ENCODE data around the gene KRTAP10-6. TPM values are rescaled to one million over a fixed set of nuclear protein-coding genes. Genes with fewer than 3 reads are reported as not detected.
"Not testable (repeated sequence)": the region's sequence is repeated elsewhere in the genome, so short reads cannot be mapped to it uniquely, and the experiment has no call there.

KRTAP10-6 gene
- total RNA-seq, 1 donor from 2014 or later = not detected

DNA sequence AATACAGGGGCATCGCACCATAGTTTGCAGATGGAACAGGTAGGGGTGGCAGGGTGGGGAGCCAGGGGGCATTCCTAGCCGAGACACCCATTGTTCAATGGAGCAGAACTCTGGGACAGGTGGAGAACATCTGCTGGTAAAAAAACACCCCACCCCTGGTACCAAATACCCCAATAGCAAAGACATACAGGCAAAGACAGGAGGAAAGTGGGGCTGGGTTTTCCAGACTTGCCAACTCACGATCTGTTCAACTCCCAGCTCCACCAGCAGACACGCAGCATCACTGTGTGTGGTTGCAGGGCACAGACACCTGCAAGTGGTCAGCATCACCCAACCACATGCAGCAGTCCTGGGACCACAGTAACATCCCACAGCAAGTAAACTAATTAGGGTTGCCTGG, 19.2 kb upstream of the KRTAP10-6 start:
- ATAC-seq = no peak
- no peaks in the 10 kb centered on the region for H3K36me3 ChIP-seq
- TF ChIP-seq, protein P1, sequence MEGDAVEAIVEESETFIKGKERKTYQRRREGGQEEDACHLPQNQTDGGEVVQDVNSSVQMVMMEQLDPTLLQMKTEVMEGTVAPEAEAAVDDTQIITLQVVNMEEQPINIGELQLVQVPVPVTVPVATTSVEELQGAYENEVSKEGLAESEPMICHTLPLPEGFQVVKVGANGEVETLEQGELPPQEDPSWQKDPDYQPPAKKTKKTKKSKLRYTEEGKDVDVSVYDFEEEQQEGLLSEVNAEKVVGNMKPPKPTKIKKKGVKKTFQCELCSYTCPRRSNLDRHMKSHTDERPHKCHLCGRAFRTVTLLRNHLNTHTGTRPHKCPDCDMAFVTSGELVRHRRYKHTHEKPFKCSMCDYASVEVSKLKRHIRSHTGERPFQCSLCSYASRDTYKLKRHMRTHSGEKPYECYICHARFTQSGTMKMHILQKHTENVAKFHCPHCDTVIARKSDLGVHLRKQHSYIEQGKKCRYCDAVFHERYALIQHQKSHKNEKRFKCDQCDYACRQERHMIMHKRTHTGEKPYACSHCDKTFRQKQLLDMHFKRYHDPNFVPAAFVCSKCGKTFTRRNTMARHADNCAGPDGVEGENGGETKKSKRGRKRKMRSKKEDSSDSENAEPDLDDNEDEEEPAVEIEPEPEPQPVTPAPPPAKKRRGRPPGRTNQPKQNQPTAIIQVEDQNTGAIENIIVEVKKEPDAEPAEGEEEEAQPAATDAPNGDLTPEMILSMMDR (IDR thresholded peaks at IDR 0.05) = no peak
- H3K4me3 ChIP-seq = no peak overlapping the region
- no peak for DNase-seq
- no peaks in the 10 kb centered on the region for H3K4me1 ChIP-seq
- H3K27me3 ChIP-seq = no peaks in the 10 kb centered on the region
- intact Hi-C loops (cut with DNase I) = no loop called here
- no peak overlapping the region for H3K27ac ChIP-seq
- H3K9me3 ChIP-seq = peaks cover 9% of the 10 kb centered on the region

DNA sequence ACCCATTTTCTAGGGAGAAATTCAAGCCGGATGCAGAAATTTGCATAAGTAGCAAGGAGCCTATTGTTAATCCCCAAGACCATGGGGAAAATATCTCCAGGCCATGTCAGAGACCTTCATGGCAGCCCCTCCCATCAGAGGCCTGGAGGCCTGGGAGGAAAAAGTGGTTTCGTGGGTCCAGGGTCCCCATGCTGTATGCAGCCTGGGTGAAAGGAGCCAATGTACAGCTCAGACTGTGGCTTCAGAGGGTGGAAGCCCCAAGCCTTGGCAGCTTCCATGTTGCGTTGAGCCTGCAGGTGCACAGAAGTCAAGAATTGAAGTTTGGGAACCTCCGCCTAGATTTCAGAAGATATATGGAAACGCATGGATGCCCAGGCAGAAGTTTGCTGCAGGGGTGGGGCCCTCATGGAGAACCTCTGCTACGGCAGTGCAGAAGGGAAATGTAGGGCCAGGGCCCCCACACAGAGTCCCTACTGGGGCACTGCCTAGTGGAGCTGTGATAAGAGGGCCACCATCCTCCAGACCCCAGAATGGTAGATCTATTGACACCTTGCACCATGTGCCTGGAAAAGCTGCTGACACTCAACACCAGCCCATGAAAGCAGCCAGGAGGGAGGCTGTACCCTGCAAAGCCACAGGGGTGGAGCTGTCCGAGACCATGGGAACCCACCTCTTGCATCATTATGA, 18.0 kb upstream of the KRTAP10-6 start:
- H3K27ac ChIP-seq; H3K4me1 ChIP-seq; ATAC-seq; H3K36me3 ChIP-seq; H3K27me3 ChIP-seq; DNase-seq; intact Hi-C loops (cut with DNase I); H3K4me3 ChIP-seq; H3K9me3 ChIP-seq: not testable (repeated sequence)

DNA sequence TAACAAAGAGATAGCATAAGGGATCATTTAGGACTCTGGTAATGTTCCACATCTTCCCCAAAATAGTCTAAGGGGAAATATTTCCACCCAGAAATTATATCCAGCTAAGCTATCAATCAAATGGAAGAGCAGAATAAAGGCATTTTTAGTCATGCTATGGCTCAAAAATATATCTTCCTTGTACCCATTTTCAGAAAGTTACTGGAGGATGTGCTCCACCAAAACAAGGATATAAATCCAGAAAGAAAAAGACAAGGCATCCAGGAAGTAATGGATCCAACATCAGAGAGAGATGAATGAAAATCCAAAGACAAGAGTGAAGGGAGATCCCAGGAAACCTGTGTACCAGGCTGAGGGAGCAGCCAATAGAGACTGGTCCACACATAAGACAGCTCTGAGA, 16.9 kb upstream of the KRTAP10-6 start:
- no peak overlapping the region for H3K27ac ChIP-seq
- no peaks in the 10 kb centered on the region for H3K27me3 ChIP-seq
- no peaks in the 10 kb centered on the region for H3K4me1 ChIP-seq
- no peaks in the 10 kb centered on the region for H3K36me3 ChIP-seq
- intact Hi-C loops (cut with DNase I) = no loop called here
- TF ChIP-seq, protein P1 (IDR thresholded peaks at IDR 0.05) = no peak
- no peak for ATAC-seq
- H3K9me3 ChIP-seq = peaks cover 9% of the 10 kb centered on the region
- no peak for DNase-seq
- no peak overlapping the region for H3K4me3 ChIP-seq

DNA sequence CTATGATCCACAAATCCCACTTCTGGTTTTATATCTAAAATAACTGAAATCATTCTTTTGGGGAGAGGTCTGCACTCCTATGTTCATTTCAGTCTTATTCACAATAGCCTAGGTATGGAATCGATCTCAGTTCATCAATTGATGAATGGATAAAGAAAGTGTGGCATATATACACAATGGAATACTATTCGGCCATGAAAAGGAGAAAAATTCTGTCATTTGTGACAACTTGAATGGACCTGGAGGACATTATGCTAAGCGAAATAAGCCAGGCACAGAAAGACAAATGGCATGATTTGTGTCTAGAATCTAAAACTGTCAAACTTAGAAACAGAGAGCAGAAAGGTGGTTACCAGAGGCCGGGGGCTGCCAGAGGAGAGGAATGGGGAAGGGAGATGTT, 14.2 kb upstream of the KRTAP10-6 start:
- no peaks in the 10 kb centered on the region for H3K36me3 ChIP-seq
- DNase-seq (no peak), ATAC-seq (no peak)
- H3K27ac ChIP-seq = no peak overlapping the region
- peaks cover 9% of the 10 kb centered on the region for H3K9me3 ChIP-seq
- TF ChIP-seq, protein P1 (IDR thresholded peaks at IDR 0.05) = no peak
- no peaks in the 10 kb centered on the region for H3K4me1 ChIP-seq
- H3K4me3 ChIP-seq = no peak overlapping the region
- H3K27me3 ChIP-seq = peaks cover 9% of the 10 kb centered on the region
- intact Hi-C loops (cut with DNase I) = no loop called here

DNA sequence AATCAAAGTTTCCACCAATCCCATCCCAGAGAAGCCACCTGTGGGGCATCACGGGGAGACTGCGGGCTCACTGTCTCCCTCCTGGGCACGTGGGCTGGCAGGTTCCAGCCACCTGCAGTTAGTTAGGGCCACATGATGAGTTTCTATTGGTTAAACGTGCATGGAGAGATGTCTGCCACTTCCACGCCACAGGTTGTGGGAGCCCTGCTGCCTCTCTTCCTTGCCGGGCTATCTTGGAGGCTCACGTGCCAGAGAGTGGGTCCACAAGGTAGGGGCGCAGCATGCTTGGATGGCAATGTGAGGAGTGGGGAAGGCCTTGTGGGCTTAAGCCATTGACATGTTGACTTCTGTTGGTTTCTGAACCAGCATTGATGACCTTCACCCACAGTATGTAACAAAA, 11.6 kb upstream of the KRTAP10-6 start:
- no peaks in the 10 kb centered on the region for H3K9me3 ChIP-seq
- intact Hi-C loops (cut with DNase I) = no loop called here
- peaks cover 9% of the 10 kb centered on the region for H3K27me3 ChIP-seq
- no peak overlapping the region for H3K4me3 ChIP-seq
- no peak for ATAC-seq
- H3K36me3 ChIP-seq = no peaks in the 10 kb centered on the region
- no peaks in the 10 kb centered on the region for H3K4me1 ChIP-seq
- TF ChIP-seq, protein P1 (IDR thresholded peaks at IDR 0.05) = no peak
- DNase-seq = no peak
- no peak overlapping the region for H3K27ac ChIP-seq

DNA sequence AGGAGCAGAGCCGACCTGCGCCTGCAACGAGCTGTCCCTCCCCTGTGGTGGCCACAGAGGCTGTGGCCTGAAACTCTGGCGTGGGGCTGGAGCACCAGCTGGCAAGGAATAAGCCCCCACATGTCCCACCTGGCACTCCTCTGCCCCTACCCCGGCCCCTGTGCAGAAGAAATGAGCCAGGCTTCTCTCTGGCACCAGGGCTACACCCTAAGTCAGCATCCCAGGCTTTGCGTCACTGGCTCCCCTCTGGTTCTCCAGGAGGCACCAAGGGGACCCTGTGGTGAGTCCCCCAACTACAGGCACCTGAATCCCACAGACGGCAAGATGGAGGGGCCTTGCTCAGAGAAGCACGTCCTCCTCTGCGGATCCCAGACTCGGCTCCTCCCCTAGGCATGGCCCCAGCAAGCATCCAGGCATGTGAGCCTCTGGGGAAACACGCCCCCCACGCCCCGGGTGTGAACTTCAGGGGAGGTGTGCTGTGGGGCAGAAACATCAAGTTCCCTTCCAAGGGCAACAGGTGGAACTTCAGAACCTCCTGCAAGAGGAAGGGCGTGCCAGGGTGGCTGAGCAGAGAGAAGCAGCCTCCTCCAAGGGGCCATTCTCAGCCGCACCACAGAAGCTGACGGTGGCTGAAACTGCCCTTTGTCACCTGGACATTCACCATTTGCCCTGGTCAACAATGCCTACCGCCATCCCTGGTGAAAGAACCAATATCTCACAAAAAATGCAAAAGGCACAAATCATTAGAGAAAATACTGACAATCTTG, 11.0 kb upstream of the KRTAP10-6 start:
- intact Hi-C loops (cut with DNase I) = no loop called here
- Histone ChIP-seq H3K27me3 (peaks cover 9% of the 10 kb centered on the region), H3K36me3 (no peaks in the 10 kb centered on the region), H3K4me1 (no peaks in the 10 kb centered on the region), H3K9me3 (no peaks in the 10 kb centered on the region), H3K27ac (no peak overlapping the region), H3K4me3 (no peak overlapping the region)
- TF ChIP-seq, protein P1 (IDR thresholded peaks at IDR 0.05) = no peak
- DNase-seq (peak; percentile 48), ATAC-seq (no peak)
